HG02870 (cell line): ENCODE data around the gene SEC11C.
"Not testable (repeated sequence)": the region's sequence is repeated elsewhere in the genome, so short reads cannot be mapped to it uniquely, and the experiment has no call there.

Experiments used
- ATAC-seq: cut with Tn5 transposase; IDR thresholded peaks from one replicate; pipeline ENCODE4 v1.9.1; 2021; ENCODE audit warnings: mild to moderate bottlenecking, moderate library complexity; ENCODE audit not compliant: unreplicated experiment

Gene SEC11C

GRCh38 chr18:59139615-59140301 lies at the start of gene SEC11C:
Gene SEC11C (plus strand): TSS chr18:59139884. CDS start chr18:59139949, 65 bp downstream.
- ATAC-seq, result peak; percentile 74

- ATAC-seq, result no peak
These were observed 48.6 kb upstream of the SEC11C start for GRCh38 chr18:59090966-59091603.

DNA sequence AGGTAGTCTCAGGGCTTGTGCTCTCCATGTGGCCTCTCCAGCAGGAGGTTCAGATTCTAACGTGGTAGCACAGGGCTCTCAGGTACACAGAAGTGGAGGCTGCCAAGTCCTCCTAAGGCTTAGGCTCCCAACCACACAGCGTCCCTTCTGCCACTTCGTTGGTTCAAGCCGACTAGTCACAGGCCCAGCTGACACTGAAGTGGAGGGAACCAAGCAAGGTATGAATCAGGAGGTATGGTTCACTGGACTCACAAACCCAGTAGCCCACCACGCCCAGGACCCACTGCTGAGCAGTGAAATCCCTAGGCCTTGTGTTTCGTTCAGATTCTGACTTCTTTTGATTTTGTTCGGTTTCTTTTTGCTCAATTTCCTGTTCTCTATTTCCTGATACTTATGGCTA lies 46.0 kb upstream of the SEC11C start:
- peak; percentile 57 for ATAC-seq

DNA sequence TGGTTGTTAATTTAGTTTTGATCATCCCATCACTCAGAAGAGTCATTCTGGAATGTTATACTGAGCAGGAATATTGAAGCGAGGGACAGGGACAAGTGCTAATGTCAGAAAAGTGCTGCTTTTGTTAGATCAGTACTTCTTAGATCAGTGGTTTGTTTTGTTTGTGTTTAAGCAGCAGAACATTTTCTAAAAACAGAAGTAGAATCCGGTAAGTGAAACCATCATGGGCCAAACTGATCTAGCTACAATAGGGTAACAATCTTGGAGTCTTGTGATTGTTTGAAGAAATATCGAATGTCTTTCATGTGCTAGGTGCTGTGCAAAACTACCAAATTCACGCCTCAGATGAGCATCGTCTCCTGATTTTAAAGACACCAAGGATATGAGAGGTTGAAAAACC lies 45.1 kb upstream of the SEC11C start:
- peak; percentile 56 for ATAC-seq

- no peak for ATAC-seq
These were observed 43.4 kb upstream of the SEC11C start for GRCh38 chr18:59096098-59096789.

DNA sequence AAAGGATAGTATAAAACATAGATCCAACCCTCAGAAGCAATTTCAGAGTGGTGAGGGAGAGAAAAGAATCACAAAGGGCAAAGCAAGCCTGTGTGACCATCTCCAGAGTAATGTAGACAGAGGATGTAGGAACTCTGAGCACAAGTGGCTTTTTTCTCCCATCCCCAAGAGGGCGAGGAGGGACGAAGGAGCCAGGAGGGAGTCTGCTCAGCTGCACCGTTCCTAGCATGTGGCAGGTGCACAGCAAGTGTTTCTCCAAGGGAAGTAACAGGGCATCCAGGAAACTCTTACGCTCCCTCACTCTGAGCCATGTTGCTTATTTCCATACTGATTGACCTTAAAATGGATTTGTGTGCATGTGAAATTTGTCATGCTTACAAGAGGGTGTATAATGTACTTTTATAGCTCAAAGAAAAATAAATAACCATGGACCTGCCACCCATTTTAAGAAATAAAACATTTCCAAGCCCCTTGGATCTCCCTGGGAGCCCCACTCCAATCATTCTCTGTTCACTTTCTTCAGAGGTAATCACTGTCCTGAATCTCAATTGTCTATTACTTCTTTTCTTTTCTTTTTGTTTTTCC lies 37.8 kb upstream of the SEC11C start:
- ATAC-seq, result no peak

- no peak for ATAC-seq
These were observed 30.3 kb upstream of the SEC11C start for GRCh38 chr18:59109375-59109774.

DNA sequence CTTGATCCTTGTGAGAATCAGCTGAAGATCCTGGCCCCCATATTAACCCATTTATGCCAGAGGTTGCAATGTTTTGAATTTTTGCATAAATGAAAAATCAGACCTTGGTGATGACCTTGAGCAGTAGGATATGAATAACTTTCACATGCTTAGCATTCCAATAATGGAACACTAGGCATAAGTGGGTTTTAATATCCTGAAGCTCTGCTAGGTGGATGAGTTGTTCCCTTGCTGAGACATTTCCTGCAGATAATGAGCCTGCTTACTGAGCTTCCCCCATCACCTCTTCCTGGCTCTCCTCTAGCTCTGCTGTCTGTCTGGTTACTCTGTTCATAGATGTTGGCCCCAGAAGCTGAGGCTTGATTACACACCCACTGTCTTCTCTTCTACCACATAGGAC lies 25.5 kb upstream of the SEC11C start:
- ATAC-seq, result no peak

- ATAC-seq, result peak; percentile 95
These were observed 15.9 kb upstream of the SEC11C start for GRCh38 chr18:59123588-59124369.

DNA sequence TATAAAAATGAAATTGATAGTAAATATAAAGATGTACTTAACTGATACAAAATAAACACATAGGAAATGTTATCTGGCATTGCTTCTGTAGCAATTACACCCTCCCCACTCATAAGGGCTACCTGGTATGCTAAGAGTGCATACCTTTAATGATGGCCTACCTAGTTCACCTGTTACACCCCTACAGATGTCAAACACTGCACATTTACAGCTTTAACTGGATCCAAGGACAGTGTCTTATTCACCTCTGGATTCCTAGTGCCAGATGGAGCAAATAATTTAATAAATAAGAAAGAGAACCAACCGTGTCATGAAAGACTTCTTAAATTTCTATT lies 15.3 kb upstream of the SEC11C start:
- no peak for ATAC-seq

DNA sequence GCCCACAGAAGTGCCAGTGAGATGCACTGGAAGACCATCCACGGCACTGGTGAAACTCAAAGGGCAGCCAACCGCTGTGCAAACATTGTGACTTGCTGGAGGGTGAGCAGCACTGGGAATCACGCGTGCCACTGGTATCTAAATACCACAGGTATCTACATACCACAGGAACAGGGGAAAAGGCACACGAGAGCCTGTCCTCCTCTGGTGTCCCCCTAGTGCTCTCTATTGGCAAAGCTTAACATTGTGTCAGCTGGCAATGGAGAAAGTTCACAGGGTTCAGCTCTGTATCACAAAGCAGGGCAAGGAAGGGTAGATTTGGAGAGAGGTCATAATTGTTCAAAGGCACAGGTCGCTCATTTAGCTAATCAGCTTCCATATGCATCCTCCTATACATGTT lies 12.6 kb upstream of the SEC11C start:
- no peak for ATAC-seq

DNA sequence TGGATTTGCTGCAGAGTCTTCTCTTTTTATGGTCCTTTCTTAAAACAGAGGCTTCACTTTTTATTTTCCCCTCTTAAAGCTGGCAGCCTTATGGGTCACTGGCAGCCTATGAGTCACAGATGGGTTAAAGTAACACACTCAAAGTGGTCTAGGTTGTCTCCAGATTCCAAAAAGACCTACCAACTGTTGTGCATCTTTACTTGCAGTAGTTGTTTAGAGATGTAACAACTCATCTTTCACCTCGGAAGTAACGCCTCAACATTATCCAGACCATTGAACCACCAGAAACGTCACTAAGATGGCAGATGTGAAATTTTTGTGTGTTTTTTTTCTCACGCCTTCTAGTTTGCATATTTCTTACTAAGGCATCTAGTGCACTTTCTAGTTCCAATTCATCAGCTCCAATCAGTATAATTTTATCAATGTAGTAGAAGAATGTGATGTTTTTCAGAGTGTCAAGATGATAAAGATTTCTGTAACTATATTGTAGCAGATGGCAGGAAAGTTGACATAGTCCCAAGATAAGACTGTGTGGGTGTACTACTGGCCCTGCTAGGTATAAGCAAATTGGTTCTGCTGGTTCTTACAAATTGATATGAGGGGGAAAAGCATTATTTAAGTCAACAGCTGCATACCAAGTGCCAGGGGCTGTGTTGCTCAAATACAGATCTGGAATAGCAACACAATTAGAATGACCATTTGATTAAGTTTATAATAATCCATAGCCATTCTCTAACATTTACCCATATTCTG lies 9.6 kb upstream of the SEC11C start:
- ATAC-seq, result no peak

GRCh38 chr18:59132810-59133465 lies 6.7 kb upstream of the SEC11C start:
- no peak for ATAC-seq

- ATAC-seq, result peak; percentile 67
These were observed 431 bp upstream of the SEC11C start for GRCh38 chr18:59139291-59139614.

- peak; percentile 0 for ATAC-seq
These were observed 710 bp downstream of the SEC11C start for GRCh38 chr18:59140302-59140885.

GRCh38 chr18:59141294-59142068 lies 1.8 kb downstream of the SEC11C start:
- ATAC-seq, result no peak

- no peak for ATAC-seq
These were observed 2.6 kb downstream of the SEC11C start for GRCh38 chr18:59142274-59142673.

DNA sequence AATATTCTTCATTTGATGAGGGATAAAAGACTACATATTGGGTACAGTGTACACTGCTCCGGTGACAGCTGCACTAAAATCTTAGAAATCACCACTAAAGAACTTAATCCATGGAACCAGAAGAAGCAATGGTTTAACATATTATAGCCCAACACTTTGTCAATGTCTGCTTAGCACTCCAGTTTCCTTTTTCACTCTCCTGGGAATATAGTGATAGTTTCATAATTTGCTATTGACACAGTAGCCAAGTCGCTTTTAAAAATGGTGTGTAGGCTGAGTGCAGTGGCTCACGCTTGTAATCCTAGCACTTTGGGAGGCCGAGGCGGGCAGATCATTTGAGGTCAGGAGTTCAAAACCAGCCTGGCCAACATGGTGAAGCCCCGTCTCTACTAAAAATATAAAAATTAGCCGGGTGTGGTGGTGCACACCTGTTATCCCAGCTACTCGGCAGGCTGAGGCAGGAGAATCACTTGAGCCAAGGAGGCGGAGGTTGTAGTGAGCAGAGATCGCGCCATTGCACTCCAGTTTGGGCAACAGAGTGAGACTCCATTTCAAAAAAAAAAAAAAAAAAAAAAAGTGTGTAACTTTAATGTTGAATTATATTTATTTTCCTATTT lies 3.2 kb downstream of the SEC11C start:
- ATAC-seq, result not testable (repeated sequence)
